ENCODE measurements around the gene CLDN11.

- TF ChIP-seq SMC3 (conservative IDR thresholded peaks at IDR 0.05; ENCODE audit: poor library complexity) (peak; percentile 69), CTCF (IDR thresholded peaks at IDR 0.05; ENCODE audit: poor library complexity, severe bottlenecking) (peak; percentile 62)
Observed at GRCh38 chr3:170410428-170411029, 8.1 kb upstream of the CLDN11 start.
